ENCODE measurements around the gene TPD52L2. TPM values are rescaled to one million over a fixed set of nuclear protein-coding genes. Genes with fewer than 3 reads are reported as not detected.

Gene TPD52L2
- total and polyA plus RNA-seq, 8 donors: 16.3 to 47.3 (median 23.7) TPM

- WGBS, 2 donors: 79 to 83% methylated on average over 15 of the region's 15 CpGs
- DNase-seq (no peak), ATAC-seq (peak in 1 of 4 donors; percentile 81), FAIRE-seq (no peak)
- Histone ChIP-seq H3K9me3 (no peaks in the 10 kb centered on the region), H3K27me3 (no peaks in the 10 kb centered on the region), H3K27ac (no peak overlapping the region), H3K4me1 (no peaks in the 10 kb centered on the region), H3K4me3 (no peak overlapping the region), H3K36me3 (no peaks in the 10 kb centered on the region)
- intact Hi-C loops (cut with DNase I): no loop called here
- TF ChIP-seq CTCF (IDR thresholded peaks at IDR 0.05): no peak
Observed at GRCh38 chr20:63822276-63822696, 42.8 kb upstream of the TPD52L2 start.

GRCh38 chr20:63823691-63824311 lies 41.3 kb upstream of the TPD52L2 start:
- 50 to 58% methylated on average over 12 of the region's 12 CpGs for WGBS, 2 donors
- Histone ChIP-seq H3K9me3 (no peaks in the 10 kb centered on the region), H3K27me3 (no peaks in the 10 kb centered on the region), H3K36me3 (no peaks in the 10 kb centered on the region), H3K27ac (no peak overlapping the region), H3K4me1 (no peaks in the 10 kb centered on the region), H3K4me3 (no peak overlapping the region)
- FAIRE-seq (no peak), ATAC-seq (no peak), DNase-seq (no peak)
- TF ChIP-seq CTCF (IDR thresholded peaks at IDR 0.05): no peak
- intact Hi-C loops (cut with DNase I): no loop called here

- no peaks in the 10 kb centered on the region for H3K9me3 ChIP-seq
- H3K4me3 ChIP-seq: no peak overlapping the region
- intact Hi-C loops (cut with DNase I): no loop called here
- H3K27me3 ChIP-seq: no peaks in the 10 kb centered on the region
- no peak for DNase-seq
- no peak for TF ChIP-seq CTCF (IDR thresholded peaks at IDR 0.05)
- ATAC-seq: no peak
- no peaks in the 10 kb centered on the region for H3K36me3 ChIP-seq
- H3K4me1 ChIP-seq: peaks cover 0 to 4% (median 4%) of the 10 kb centered on the region in 3 donors
- no peak overlapping the region for H3K27ac ChIP-seq
- no peak for FAIRE-seq
- WGBS, 2 donors: 84 to 87% methylated on average over 25 of the region's 25 CpGs
Observed at GRCh38 chr20:63825331-63826118, 39.5 kb upstream of the TPD52L2 start.

- no peak overlapping the region for H3K27ac ChIP-seq
- no peak for FAIRE-seq
- no peaks in the 10 kb centered on the region for H3K36me3 ChIP-seq
- H3K4me3 ChIP-seq: no peak overlapping the region
- no peaks in the 10 kb centered on the region for H3K27me3 ChIP-seq
- H3K9me3 ChIP-seq: no peaks in the 10 kb centered on the region
- TF ChIP-seq CTCF (IDR thresholded peaks at IDR 0.05): no peak
- intact Hi-C loops (cut with DNase I): no loop called here
- WGBS, 2 donors: 80 to 86% methylated on average over 13 of the region's 13 CpGs
- no peak for DNase-seq
- H3K4me1 ChIP-seq: peaks cover 0 to 4% (median 4%) of the 10 kb centered on the region in 3 donors
- ATAC-seq: no peak
Observed at GRCh38 chr20:63826753-63827152, 38.3 kb upstream of the TPD52L2 start.

- ATAC-seq (no peak), FAIRE-seq (no peak), DNase-seq (no peak)
- intact Hi-C loops (cut with DNase I): no loop called here
- no peak for TF ChIP-seq CTCF (IDR thresholded peaks at IDR 0.05)
- H3K4me1 ChIP-seq: peaks cover 0 to 4% (median 4%) of the 10 kb centered on the region in 3 donors
- no peaks in the 10 kb centered on the region for H3K27me3 ChIP-seq
- no peak overlapping the region for H3K27ac ChIP-seq
- no peaks in the 10 kb centered on the region for H3K9me3 ChIP-seq
- no peak overlapping the region for H3K4me3 ChIP-seq
- WGBS, 2 donors: 93 to 95% methylated on average over 8 of the region's 8 CpGs
- H3K36me3 ChIP-seq: no peaks in the 10 kb centered on the region
Observed at GRCh38 chr20:63828124-63828523, 36.9 kb upstream of the TPD52L2 start.

Data from pancreas (tissue), 10 donors.